IMR-90 (cell line): ENCODE measurements around the gene NNT.

Experiments used
- CEBPB ChIP-seq: IDR thresholded peaks from 2 replicates; pipeline ENCODE4 v1.6.1; 2012; ENCODE audit warnings: low read depth, low read length, improper control_type of control experiment
- CHD1 ChIP-seq: IDR thresholded peaks from 2 replicates; pipeline ENCODE4 v1.6.1; 2012; ENCODE audit warnings: low read depth, low read length, improper control_type of control experiment
- CTCF ChIP-seq: conservative IDR thresholded peaks from 2 replicates; pipeline ENCODE4 v1.5.1; 2012; ENCODE audit warnings: mild to moderate bottlenecking, low read depth, low read length, improper control_type of control experiment
- FOS ChIP-seq: fragments of 150-350 bp; IDR thresholded peaks from 2 replicates; pipeline ENCODE4 v1.6.1; 2016; ENCODE audit warnings: low read depth, low read length
- MAFK ChIP-seq: IDR thresholded peaks from 2 replicates; pipeline ENCODE4 v1.6.1; 2012; ENCODE audit warnings: low read depth, low read length, improper control_type of control experiment
- MAZ ChIP-seq: IDR thresholded peaks from 2 replicates; pipeline ENCODE4 v1.6.1; 2012; ENCODE audit warnings: low read depth, mild to moderate bottlenecking, low read length, improper control_type of control experiment, moderate library complexity, borderline replicate concordance
- NFE2L2 ChIP-seq: fragments of 150-350 bp; IDR thresholded peaks from 2 replicates; pipeline ENCODE4 v1.6.1; 2016; ENCODE audit warnings: low read depth, mild to moderate bottlenecking, low read length
- POLR2A ChIP-seq: IDR thresholded peaks from 2 replicates; pipeline ENCODE4 v1.6.1; 2012; ENCODE audit warnings: mild to moderate bottlenecking, low read depth, low read length
- RAD21 ChIP-seq: IDR thresholded peaks from 2 replicates; pipeline ENCODE4 v1.6.1; 2012; ENCODE audit warnings: low read length, improper control_type of control experiment
- RCOR1 ChIP-seq: IDR thresholded peaks from 2 replicates; pipeline ENCODE4 v1.6.1; 2012; ENCODE audit warnings: mild to moderate bottlenecking, low read length, improper control_type of control experiment; ENCODE audit not compliant: insufficient replicate concordance
- SMC3 ChIP-seq: fragments of 150-350 bp; IDR thresholded peaks from 2 replicates; pipeline ENCODE4 v1.6.1; 2016; ENCODE audit warnings: low read depth, mild to moderate bottlenecking, antibody characterized with exemption, low read length, moderate library complexity
- USF2 ChIP-seq: fragments of 150-350 bp; IDR thresholded peaks from 2 replicates; pipeline ENCODE4 v1.6.1; 2017; ENCODE audit warnings: mild to moderate bottlenecking, antibody characterized with exemption, low read length, low read depth

GRCh38 chr5:43588842-43589241, 14.1 kb upstream of the NNT start:
- TF ChIP-seq FOS, result no peak
- no peak for TF ChIP-seq CTCF
- TF ChIP-seq RCOR1, result no peak
- no peak for TF ChIP-seq MAZ
- TF ChIP-seq USF2, result no peak
- no peak for TF ChIP-seq RAD21
- no peak for TF ChIP-seq SMC3
- no peak for TF ChIP-seq MAFK
- TF ChIP-seq POLR2A, result no peak
- no peak for TF ChIP-seq NFE2L2
- no peak for TF ChIP-seq CHD1
- no peak for TF ChIP-seq CEBPB
